GM18861 (cell line): Measurements from ENCODE around the gene GAS2L1.

Experiments used
- ATAC-seq: cut with Tn5 transposase; IDR thresholded peaks from one replicate; pipeline ENCODE4 v1.9.1; 2021; ENCODE audit not compliant: unreplicated experiment

GAS2L1 gene

DNA sequence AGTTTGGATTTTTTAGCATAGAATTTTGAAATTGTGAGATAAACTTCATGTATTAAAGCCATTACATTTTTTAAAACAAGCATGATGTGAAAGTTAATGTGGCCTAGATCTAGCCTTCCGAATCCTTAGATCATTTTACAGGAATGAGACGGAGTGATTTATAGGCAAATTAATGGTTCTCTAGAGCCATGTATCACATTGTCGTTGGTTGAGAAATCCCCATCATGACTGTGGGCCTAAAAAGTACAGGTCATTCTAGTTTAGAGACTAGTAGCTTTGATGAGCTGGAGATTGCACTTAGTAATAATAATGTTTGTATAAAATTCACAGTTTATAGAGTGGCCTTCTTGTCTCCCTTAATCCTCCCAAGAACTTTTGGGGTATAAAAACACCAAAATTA is 31.3 kb upstream of the GAS2L1 start:
- ATAC-seq = no peak

- no peak for ATAC-seq
These were observed 30.5 kb upstream of the GAS2L1 start for GRCh38 chr22:29275819-29276565.

- ATAC-seq = no peak
These were observed 28.5 kb upstream of the GAS2L1 start for GRCh38 chr22:29277927-29278326.

DNA sequence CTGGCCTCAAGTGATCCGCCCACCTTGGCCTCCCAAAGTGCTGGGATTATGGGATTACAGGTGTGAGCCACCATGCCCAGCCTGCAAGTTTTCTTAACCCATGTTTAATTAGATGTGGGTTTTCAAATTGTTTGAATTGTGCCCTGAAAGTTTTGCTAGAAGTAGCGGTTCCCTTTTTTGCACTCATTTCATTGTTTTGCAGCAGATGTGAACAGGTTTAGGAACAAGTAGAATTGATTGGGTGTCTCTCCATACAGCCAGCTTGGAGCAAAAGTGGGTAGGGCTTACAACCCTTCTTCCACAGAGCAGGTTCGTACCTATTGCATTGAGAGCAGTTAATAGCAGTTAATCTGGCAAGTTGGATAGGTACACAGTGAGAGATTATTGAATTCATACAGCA is 22.3 kb upstream of the GAS2L1 start:
- no peak for ATAC-seq

GRCh38 chr22:29288837-29289236 is 17.6 kb upstream of the GAS2L1 start:
- ATAC-seq = no peak

DNA sequence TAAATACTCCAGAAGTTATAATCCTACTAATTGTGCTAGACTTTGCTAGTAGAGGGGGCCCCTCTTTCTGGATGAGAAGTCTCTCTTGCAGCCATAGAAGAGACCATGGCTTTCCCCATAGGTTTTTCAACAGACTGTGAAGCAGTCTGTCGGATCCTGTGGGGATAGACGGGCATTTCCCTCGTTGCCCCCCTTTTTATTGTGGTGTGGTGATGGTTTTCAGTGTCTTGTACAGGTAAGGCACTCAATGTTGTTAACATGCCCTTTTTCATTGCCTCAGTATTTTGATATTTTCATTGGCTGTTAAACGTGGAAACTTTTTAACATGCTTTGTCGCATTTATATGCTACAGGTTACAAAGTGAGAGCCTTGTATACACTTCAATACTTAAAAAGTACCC is 16.4 kb upstream of the GAS2L1 start:
- no peak for ATAC-seq

GRCh38 chr22:29291215-29291614 is 15.2 kb upstream of the GAS2L1 start:
- no peak for ATAC-seq

GRCh38 chr22:29292379-29292778 is 14.1 kb upstream of the GAS2L1 start:
- no peak for ATAC-seq

DNA sequence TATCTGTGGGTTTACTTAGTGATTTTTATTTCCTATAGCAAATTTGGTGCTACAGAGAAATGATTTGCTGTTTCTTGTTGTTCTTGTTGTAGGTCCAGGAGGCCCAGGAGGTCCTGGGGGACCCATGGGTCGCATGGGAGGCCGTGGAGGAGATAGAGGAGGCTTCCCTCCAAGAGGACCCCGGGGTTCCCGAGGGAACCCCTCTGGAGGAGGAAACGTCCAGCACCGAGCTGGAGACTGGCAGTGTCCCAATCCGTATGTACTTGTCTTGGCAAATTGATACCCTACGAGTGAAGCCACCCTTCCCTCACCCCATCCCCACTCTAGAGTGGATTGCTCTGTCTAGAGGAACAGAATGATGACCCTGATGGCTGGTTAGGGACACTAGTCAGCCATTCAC is 7.8 kb upstream of the GAS2L1 start:
- no peak for ATAC-seq

DNA sequence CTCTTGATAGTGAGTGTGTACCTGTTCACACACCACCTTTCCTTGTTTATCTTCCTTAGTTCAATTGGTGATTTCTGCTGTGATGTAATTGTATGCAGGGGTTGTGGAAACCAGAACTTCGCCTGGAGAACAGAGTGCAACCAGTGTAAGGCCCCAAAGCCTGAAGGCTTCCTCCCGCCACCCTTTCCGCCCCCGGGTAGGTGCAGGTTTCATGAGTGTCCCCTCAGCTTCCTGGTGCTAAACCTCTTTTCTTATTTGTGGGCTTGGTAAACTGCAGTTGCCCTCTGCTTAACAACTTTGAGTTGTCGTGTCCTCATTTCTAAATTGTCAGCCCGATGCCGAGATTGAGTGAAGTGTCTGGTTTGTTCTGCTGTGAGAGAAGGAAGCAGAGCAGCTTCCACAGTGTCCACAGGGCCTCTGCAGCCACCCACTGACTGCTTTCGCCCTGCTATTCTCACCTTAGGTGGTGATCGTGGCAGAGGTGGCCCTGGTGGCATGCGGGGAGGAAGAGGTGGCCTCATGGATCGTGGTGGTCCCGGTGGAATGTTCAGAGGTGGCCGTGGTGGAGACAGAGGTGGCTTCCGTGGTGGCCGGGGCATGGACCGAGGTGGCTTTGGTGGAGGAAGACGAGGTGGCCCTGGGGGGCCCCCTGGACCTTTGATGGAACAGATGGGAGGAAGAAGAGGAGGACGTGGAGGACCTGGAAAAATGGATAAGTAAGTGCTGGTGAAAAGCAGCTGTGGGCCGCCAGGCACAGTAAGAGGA is 7.1 kb upstream of the GAS2L1 start:
- ATAC-seq = no peak

DNA sequence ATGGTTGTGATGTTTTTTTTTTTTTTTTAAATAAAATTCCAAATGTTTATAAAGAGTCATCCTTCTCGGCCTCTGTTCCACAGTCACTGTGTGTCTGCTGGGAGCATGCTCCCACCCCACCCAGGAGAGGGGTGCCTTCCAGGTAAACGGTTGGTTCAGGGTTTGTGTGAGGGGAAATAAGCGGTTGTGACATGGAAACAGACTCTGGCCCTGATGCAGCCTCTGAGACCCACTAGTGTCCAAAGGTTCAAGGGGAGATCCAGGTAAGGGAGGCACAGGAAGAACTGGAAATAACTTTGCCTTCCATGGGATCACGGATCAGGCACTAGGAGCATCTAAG is 6.0 kb upstream of the GAS2L1 start:
- ATAC-seq = no peak

DNA sequence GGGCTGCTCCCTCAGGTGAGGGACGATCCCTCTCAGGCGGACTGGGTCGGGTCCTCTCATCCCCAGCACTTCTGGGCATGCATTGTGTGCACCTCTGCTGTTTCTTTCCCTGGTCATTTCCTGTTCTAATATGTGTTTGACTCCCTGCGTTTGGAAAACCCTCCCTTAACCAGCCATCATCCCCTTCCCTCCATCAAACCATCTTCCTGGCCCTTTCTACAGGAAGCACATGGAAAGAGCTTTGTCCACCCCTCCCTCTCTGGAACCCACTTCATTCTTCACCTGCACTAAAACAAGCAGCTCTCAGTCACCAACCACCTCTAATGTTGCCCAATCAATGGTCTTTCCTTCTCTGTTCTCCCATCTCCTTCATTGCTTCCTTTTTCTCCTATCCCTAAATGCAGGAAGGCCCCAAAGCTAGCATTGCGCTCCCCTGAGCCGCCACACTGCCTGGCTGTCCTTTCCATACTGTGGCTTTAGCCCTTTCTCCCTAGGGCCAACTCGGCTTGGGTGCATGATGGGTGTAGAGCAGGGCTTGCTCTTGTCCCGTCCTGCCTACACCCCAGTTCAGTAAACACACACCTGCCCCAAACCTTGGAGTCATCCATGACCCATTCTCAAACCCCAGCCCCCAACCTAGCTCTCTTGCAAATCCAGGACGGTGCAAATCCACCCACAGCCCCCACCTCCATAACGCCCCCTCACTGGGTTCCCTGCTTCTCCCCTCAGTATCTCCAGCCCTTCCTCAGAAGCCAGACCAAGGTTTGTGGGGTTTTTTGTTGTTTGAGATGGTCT is 5.4 kb upstream of the GAS2L1 start:
- ATAC-seq = no peak

DNA sequence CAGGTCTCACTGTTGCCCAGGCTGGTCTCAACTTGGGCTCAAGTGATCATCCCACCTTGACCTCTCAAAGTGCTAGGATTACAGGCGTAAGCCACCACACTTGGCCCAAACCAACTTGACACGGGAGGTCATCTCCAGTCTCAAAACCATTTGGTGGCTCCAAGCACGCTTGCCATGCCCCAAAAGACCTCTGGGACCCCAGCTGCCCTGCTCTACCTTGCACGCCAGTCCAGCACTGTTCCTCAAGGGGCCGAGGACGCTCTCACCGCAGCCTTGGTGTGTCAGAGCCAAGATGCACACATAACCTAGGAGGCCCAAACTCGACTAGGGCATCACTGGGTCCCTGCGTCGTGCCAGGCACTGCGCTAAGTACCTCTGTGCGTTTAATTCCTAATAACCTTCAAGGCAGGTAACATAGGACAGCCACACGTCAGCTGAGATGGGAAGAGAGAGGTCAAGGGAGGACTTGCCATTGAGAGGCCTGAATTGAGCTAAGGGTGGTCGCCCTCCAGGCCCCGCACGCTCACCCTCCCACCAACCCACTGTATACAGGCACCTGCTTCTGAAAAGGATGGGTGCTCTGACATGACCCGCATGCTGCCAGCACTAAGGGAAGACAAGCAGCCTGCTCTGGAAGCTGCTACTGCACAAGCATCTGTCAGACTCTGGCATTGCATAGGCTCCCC is 4.6 kb upstream of the GAS2L1 start:
- ATAC-seq = no peak

- ATAC-seq = no peak
These were observed 4.1 kb upstream of the GAS2L1 start for GRCh38 chr22:29302402-29302680.

DNA sequence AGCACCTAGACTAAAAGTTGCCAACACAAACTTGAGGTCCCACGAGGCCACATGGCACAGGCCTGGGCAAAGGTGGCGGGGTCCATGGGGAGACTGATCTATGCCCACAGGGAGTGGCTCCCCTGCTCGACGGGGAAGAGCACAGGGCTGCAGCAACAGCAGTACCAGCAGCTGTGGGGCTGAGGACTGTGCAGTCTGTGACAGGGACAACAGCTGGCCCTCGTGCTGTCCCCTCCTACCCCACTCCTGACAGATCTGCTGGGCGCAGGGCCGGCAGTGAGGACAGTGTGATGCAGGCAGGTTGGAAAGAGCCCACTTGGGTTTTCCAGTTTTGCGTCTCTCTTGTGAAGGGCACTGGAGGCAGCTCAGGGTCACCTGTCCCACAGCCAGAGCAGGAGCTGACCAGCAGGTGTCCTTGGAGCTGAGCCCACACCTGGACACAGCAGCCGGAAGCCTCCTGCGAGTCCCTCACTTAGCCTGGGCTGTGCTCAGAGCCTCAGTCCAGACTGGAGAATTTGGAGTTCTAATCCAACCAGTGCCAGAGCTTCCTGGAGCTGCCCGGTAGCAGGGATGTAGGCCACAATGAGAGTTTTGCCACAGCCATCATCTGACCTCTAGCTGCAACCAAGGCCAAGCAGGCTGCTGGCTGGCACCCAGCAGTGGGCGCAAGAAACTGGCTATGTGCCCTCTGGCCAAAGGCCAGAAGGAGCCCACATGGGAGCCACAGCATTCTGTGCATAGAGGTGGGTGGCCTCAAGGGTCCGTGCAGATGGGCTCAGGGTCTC is 3.6 kb upstream of the GAS2L1 start:
- no peak for ATAC-seq

DNA sequence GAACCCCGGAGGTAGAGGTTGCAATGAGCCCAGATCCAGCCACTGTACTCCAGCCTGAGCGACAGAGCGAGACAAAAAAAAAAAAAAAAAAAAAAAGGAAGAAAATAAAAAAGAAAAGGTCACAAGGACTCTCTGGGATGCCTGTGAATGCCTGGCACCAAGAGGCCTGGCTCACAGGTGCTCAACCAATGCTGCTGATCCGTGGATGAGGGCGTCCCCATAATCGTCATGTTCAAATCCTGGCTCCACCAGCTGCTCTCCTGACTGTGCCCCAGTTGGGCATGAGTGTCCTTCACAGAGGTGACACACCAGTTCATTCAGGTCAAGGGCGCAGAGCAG is 645 bp upstream of the GAS2L1 start:
- ATAC-seq = no peak

DNA sequence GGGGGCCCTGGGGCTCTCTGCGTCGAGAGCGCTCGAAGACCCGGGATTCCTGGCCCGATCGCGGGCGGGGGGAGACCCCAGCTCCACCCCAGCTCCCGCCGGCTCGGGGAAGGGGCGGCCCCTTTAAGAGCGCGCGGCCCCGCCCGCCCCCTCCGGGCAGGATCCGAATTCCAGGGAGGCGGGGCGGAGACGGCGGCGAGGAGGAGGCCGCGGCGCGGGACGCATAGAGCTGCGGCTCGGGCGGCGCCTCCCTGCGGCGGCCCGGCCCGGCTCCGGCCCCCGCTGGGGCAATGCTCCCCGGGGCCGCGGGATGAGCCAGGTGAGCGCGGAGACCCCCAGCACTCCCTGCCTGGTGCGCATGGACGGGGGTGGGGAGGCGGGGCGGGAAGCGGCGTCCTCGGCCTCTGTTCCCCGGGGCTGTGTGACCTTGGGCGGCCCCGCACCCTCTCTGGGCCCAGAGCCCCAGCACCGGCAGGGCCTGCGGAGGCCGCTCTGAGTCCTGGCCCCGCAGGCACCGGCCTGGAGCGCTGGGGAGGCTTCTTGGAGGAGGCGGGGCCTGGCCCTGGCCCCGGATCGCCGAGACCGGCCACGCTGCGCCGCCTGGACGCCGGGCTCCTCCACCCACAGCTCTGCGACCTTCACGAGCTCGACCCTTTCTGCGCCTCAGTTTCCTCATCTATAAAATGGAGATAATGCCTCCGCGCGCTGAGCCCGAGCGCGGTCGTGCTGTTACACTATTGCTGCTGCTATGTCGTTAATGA is 565 bp downstream of the GAS2L1 start:
- ATAC-seq = no peak

DNA sequence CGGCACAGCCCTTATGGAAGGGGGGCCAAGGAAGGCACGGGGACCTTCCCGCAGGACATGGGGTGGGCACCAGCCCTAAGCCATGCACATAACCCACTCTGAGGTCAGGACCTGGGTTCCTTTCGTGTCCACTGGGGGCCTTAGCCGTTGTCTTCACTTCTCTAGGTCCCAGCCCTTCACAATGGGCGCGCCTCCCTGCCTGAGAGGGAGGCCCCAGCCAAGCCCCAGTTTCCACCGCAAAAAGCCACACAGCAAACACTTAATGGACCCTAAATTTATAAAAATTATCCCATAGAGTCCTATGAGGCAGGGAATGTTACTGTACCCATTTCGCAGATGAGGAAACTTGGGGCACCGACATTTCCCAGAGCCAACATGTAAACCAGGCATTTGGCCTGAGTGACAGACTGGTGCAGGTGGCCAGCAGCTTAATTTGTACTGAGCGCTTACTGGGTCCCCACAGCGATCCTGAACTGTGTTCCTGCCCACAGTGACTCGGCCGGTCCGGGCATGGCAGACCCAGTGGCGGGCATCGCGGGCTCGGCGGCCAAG is 1.2 kb downstream of the GAS2L1 start:
- ATAC-seq = no peak

- ATAC-seq = no peak
These were observed 1.8 kb downstream of the GAS2L1 start for GRCh38 chr22:29308148-29308790.
